Measurements from ENCODE around the gene GSG1.

Gene GSG1

GRCh38 chr12:13069380-13069779 is 34.1 kb downstream of the GSG1 start:
- H3K4me3 ChIP-seq (replicated peaks; ENCODE audit: insufficient read depth, low read length), result no peak overlapping the region
- TF ChIP-seq GABPA (IDR thresholded peaks at IDR 0.05; ENCODE audit: low read depth) (no peak), POLR2AphosphoS5 (IDR thresholded peaks at IDR 0.05; ENCODE audit: low read depth) (no peak), SPI1 (IDR thresholded peaks at IDR 0.05; ENCODE audit: borderline replicate concordance, low read depth) (no peak), REST (IDR thresholded peaks at IDR 0.05; ENCODE audit: insufficient replicate concordance, low read depth) (no peak)
- TF ChIP-seq, protein P1, sequence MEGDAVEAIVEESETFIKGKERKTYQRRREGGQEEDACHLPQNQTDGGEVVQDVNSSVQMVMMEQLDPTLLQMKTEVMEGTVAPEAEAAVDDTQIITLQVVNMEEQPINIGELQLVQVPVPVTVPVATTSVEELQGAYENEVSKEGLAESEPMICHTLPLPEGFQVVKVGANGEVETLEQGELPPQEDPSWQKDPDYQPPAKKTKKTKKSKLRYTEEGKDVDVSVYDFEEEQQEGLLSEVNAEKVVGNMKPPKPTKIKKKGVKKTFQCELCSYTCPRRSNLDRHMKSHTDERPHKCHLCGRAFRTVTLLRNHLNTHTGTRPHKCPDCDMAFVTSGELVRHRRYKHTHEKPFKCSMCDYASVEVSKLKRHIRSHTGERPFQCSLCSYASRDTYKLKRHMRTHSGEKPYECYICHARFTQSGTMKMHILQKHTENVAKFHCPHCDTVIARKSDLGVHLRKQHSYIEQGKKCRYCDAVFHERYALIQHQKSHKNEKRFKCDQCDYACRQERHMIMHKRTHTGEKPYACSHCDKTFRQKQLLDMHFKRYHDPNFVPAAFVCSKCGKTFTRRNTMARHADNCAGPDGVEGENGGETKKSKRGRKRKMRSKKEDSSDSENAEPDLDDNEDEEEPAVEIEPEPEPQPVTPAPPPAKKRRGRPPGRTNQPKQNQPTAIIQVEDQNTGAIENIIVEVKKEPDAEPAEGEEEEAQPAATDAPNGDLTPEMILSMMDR (IDR thresholded peaks at IDR 0.05; ENCODE audit: insufficient read depth, low read length), result no peak
- no peak for DNase-seq (ENCODE audit: low read depth in 1 of 2, low spot score in 1 of 2)

GRCh38 chr12:13067322-13067721 is 36.1 kb downstream of the GSG1 start:
- H3K27me3 ChIP-seq (ENCODE audit: insufficient read depth, poor library complexity, severe bottlenecking), result no peaks in the 10 kb centered on the region
- H3K4me3 ChIP-seq (replicated peaks; ENCODE audit: insufficient read depth, low read length), result no peak overlapping the region
- TF ChIP-seq, protein P1 (IDR thresholded peaks at IDR 0.05; ENCODE audit: insufficient read depth, low read length), result no peak
- no peak for TF ChIP-seq SPI1 (IDR thresholded peaks at IDR 0.05; ENCODE audit: borderline replicate concordance, low read depth)
- TF ChIP-seq GABPA (IDR thresholded peaks at IDR 0.05; ENCODE audit: low read depth), result no peak
- no peak for TF ChIP-seq POLR2AphosphoS5 (IDR thresholded peaks at IDR 0.05; ENCODE audit: low read depth)
- TF ChIP-seq REST (IDR thresholded peaks at IDR 0.05; ENCODE audit: insufficient replicate concordance, low read depth), result no peak
- H3K27ac ChIP-seq (replicated peaks), result no peak overlapping the region
- no peak for DNase-seq (ENCODE audit: low read depth in 1 of 2, low spot score in 1 of 2)

More at GRCh38 chr12:13069380-13069779, 34.1 kb downstream of the GSG1 start:
- no peaks in the 10 kb centered on the region for H3K27me3 ChIP-seq (ENCODE audit: insufficient read depth, poor library complexity, severe bottlenecking)
- no peak overlapping the region for H3K27ac ChIP-seq (replicated peaks)

- no peaks in the 10 kb centered on the region for H3K27me3 ChIP-seq (ENCODE audit: insufficient read depth, poor library complexity, severe bottlenecking)
- no peak overlapping the region for H3K27ac ChIP-seq (replicated peaks)
- no peak for DNase-seq (ENCODE audit: low read depth in 1 of 2, low spot score in 1 of 2)
- TF ChIP-seq REST (IDR thresholded peaks at IDR 0.05; ENCODE audit: insufficient replicate concordance, low read depth), result no peak
- H3K4me3 ChIP-seq (replicated peaks; ENCODE audit: insufficient read depth, low read length), result no peak overlapping the region
Observed at GRCh38 chr12:13066459-13066858, 37.0 kb downstream of the GSG1 start.

DNA sequence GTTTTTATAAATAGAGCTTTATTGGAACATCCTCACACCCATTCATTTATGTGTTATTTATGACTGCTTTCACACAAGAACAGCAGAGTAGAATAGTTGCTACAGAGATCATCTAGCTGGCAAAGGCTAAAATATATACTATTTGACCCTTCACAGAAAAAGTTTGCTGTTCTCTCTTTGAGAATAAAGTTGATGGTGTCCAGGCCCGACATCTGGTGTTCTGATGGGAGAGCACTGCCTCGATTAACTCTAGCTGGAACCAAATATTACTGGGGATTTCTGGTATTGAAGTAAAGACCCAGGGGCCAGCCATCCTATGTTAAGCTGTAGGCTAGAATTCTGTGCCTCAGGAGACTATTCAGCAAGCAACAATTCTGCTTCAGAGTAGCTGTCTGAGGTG is 37.5 kb downstream of the GSG1 start:
- H3K4me3 ChIP-seq (replicated peaks; ENCODE audit: insufficient read depth, low read length), result no peak overlapping the region
- no peak overlapping the region for H3K27ac ChIP-seq (replicated peaks)
- H3K27me3 ChIP-seq (ENCODE audit: insufficient read depth, poor library complexity, severe bottlenecking), result no peaks in the 10 kb centered on the region
- TF ChIP-seq REST (IDR thresholded peaks at IDR 0.05; ENCODE audit: insufficient replicate concordance, low read depth) (no peak), POLR2AphosphoS5 (IDR thresholded peaks at IDR 0.05; ENCODE audit: low read depth) (no peak), SPI1 (IDR thresholded peaks at IDR 0.05; ENCODE audit: borderline replicate concordance, low read depth) (no peak), GABPA (IDR thresholded peaks at IDR 0.05; ENCODE audit: low read depth) (no peak)
- DNase-seq (ENCODE audit: low read depth in 1 of 2, low spot score in 1 of 2), result no peak
